Effector memory CD4-positive, alpha-beta T cell (primary cell): ENCODE measurements around the gene THEMIS.

Source experiments
- DNase-seq, 3 donors: peaks; one replicate each; pipeline ENCODE4 v3.0.0-alpha.2; 2020
- H3K27ac ChIP-seq: 2 replicates; pipeline ENCODE4 v1.7.0; 2013; ENCODE audit warnings: mild to moderate bottlenecking, low read length, moderate library complexity; ENCODE audit not compliant: insufficient read depth, poor library complexity, severe bottlenecking
- H3K27me3 ChIP-seq: replicated peaks from 2 replicates; pipeline ENCODE4 v1.7.0; 2013; ENCODE audit warnings: mild to moderate bottlenecking, low read length; ENCODE audit not compliant: insufficient read depth, control insufficient read depth, poor library complexity, severe bottlenecking
- H3K36me3 ChIP-seq: 2 replicates; pipeline ENCODE4 v1.7.0; 2013; ENCODE audit warnings: mild to moderate bottlenecking, low read length, moderate library complexity; ENCODE audit not compliant: control insufficient read depth, insufficient read depth
- H3K4me1 ChIP-seq: 2 replicates; pipeline ENCODE4 v1.7.0; 2013; ENCODE audit warnings: low read length, mild to moderate bottlenecking; ENCODE audit not compliant: control insufficient read depth, insufficient read depth, poor library complexity, severe bottlenecking
- H3K4me3 ChIP-seq: 2 replicates; pipeline ENCODE4 v1.7.0; 2013; ENCODE audit warnings: low read length, low read depth, mild to moderate bottlenecking; ENCODE audit not compliant: insufficient read depth, poor library complexity, severe bottlenecking
- H3K9me3 ChIP-seq: 2 replicates; pipeline ENCODE4 v1.7.0; 2013; ENCODE audit warnings: mild to moderate bottlenecking, low read length, moderate library complexity; ENCODE audit not compliant: control insufficient read depth

THEMIS gene

GRCh38 chr6:127851197-127851596 is 49.7 kb downstream of the THEMIS start:
- no peak for DNase-seq
- Histone ChIP-seq H3K27me3 (no peaks in the 10 kb centered on the region), H3K27ac (no peak overlapping the region), H3K36me3 (peaks cover 16% of the 10 kb centered on the region), H3K9me3 (no peaks in the 10 kb centered on the region), H3K4me3 (no peak overlapping the region), H3K4me1 (peaks cover 3% of the 10 kb centered on the region)

GRCh38 chr6:127845242-127845641 is 55.6 kb downstream of the THEMIS start:
- Histone ChIP-seq H3K27ac (no peak overlapping the region), H3K27me3 (no peaks in the 10 kb centered on the region), H3K4me3 (no peak overlapping the region), H3K4me1 (no peaks in the 10 kb centered on the region), H3K9me3 (no peaks in the 10 kb centered on the region), H3K36me3 (peaks cover 16% of the 10 kb centered on the region)
- no peak for DNase-seq

GRCh38 chr6:127844529-127844928 is 56.3 kb downstream of the THEMIS start:
- Histone ChIP-seq H3K36me3 (peaks cover 18% of the 10 kb centered on the region), H3K9me3 (no peaks in the 10 kb centered on the region), H3K4me1 (no peaks in the 10 kb centered on the region), H3K4me3 (no peak overlapping the region), H3K27me3 (no peaks in the 10 kb centered on the region), H3K27ac (no peak overlapping the region)
- DNase-seq: no peak

- H3K4me1 ChIP-seq: no peaks in the 10 kb centered on the region
- H3K27ac ChIP-seq: no peak overlapping the region
- H3K36me3 ChIP-seq: peaks cover 18% of the 10 kb centered on the region
- H3K27me3 ChIP-seq: no peaks in the 10 kb centered on the region
- H3K9me3 ChIP-seq: no peaks in the 10 kb centered on the region
- H3K4me3 ChIP-seq: no peak overlapping the region
- no peak for DNase-seq
Observed at GRCh38 chr6:127843582-127843981, 57.3 kb downstream of the THEMIS start.

- Histone ChIP-seq H3K9me3 (no peaks in the 10 kb centered on the region), H3K27ac (no peak overlapping the region), H3K4me1 (no peaks in the 10 kb centered on the region), H3K36me3 (peaks cover 18% of the 10 kb centered on the region), H3K27me3 (no peaks in the 10 kb centered on the region), H3K4me3 (no peak overlapping the region)
- no peak for DNase-seq
Observed at GRCh38 chr6:127842562-127842961, 58.3 kb downstream of the THEMIS start.

GRCh38 chr6:127841811-127842210 is 59.0 kb downstream of the THEMIS start:
- H3K9me3 ChIP-seq: no peaks in the 10 kb centered on the region
- no peak for DNase-seq
- no peak overlapping the region for H3K27ac ChIP-seq
- no peaks in the 10 kb centered on the region for H3K27me3 ChIP-seq
- no peak overlapping the region for H3K4me3 ChIP-seq
- H3K4me1 ChIP-seq: no peaks in the 10 kb centered on the region
- peaks cover 18% of the 10 kb centered on the region for H3K36me3 ChIP-seq

- Histone ChIP-seq H3K27ac (no peak overlapping the region), H3K9me3 (no peaks in the 10 kb centered on the region), H3K27me3 (no peaks in the 10 kb centered on the region), H3K4me3 (no peak overlapping the region), H3K36me3 (peaks cover 14% of the 10 kb centered on the region), H3K4me1 (no peaks in the 10 kb centered on the region)
- DNase-seq: no peak
Observed at GRCh38 chr6:127834136-127834535, 66.7 kb downstream of the THEMIS start.

GRCh38 chr6:127833336-127833735 is 67.5 kb downstream of the THEMIS start:
- Histone ChIP-seq H3K4me1 (no peaks in the 10 kb centered on the region), H3K9me3 (no peaks in the 10 kb centered on the region), H3K27ac (no peak overlapping the region), H3K27me3 (no peaks in the 10 kb centered on the region), H3K4me3 (no peak overlapping the region), H3K36me3 (peaks cover 17% of the 10 kb centered on the region)
- DNase-seq: no peak

- Histone ChIP-seq H3K4me3 (no peak overlapping the region), H3K9me3 (no peaks in the 10 kb centered on the region), H3K27ac (no peak overlapping the region), H3K4me1 (peaks cover 5% of the 10 kb centered on the region), H3K36me3 (peaks cover 23% of the 10 kb centered on the region), H3K27me3 (no peaks in the 10 kb centered on the region)
- no peak for DNase-seq
Observed at GRCh38 chr6:127832381-127832780, 68.5 kb downstream of the THEMIS start.

- no peaks in the 10 kb centered on the region for H3K27me3 ChIP-seq
- H3K4me3 ChIP-seq: no peak overlapping the region
- no peak overlapping the region for H3K27ac ChIP-seq
- H3K36me3 ChIP-seq: peaks cover 13% of the 10 kb centered on the region
- H3K4me1 ChIP-seq: peaks cover 9% of the 10 kb centered on the region
- no peak for DNase-seq
- H3K9me3 ChIP-seq: no peaks in the 10 kb centered on the region
Observed at GRCh38 chr6:127824061-127824460, 76.8 kb downstream of the THEMIS start.

GRCh38 chr6:127821431-127821830 is 79.4 kb downstream of the THEMIS start:
- H3K9me3 ChIP-seq: no peaks in the 10 kb centered on the region
- no peaks in the 10 kb centered on the region for H3K27me3 ChIP-seq
- H3K27ac ChIP-seq: no peak overlapping the region
- H3K4me1 ChIP-seq: peaks cover 16% of the 10 kb centered on the region
- DNase-seq: no peak
- no peak overlapping the region for H3K4me3 ChIP-seq
- no peaks in the 10 kb centered on the region for H3K36me3 ChIP-seq
